Neural cell (in vitro differentiated cells): ENCODE results near the gene SERGEF. TPM values are rescaled to one million over a fixed set of nuclear protein-coding genes. Genes with fewer than 3 reads are reported as not detected.

Source experiments
- H2AFZ ChIP-seq: fragments of 200-600, 300-800 bp; sonication (generic), shearing (Covaris generic); 2 replicates; pipeline ENCODE4 v1.6.0; 2014; ENCODE audit warnings: low read depth, mild to moderate bottlenecking, antibody characterized with exemption, low read length, moderate library complexity
- H3F3A ChIP-seq: fragments of 200-600 bp; shearing (Covaris generic); 2 replicates; pipeline ENCODE4 v1.6.1; 2016; ENCODE audit warnings: mild to moderate bottlenecking, moderate library complexity, mixed read lengths, antibody characterized with exemption, low read length; ENCODE audit not compliant: insufficient read depth, poor library complexity, severe bottlenecking
- H3K27ac ChIP-seq: fragments of 200-600, 300-800 bp; sonication (generic), shearing (Covaris generic); 2 replicates; pipeline ENCODE4 v1.5.1; 2014; ENCODE audit warnings: mild to moderate bottlenecking, low read length, moderate library complexity
- H3K27me3 ChIP-seq: fragments of 300-800, 200-600 bp; sonication (generic), shearing (Covaris generic); 2 replicates; pipeline ENCODE4 v1.6.0; 2014; ENCODE audit warnings: mild to moderate bottlenecking, low read depth, low read length, moderate library complexity; ENCODE audit not compliant: insufficient read depth
- H3K36me3 ChIP-seq: fragments of 300-800, 200-600 bp; sonication (generic), shearing (Covaris generic); 2 replicates; pipeline ENCODE4 v1.5.1; 2014; ENCODE audit warnings: mild to moderate bottlenecking, antibody characterized with exemption, low read length, moderate library complexity; ENCODE audit not compliant: insufficient read depth
- H3K4me2 ChIP-seq: fragments of 300-800, 200-600 bp; sonication (generic), shearing (Covaris generic); 2 replicates; pipeline ENCODE4 v1.6.0; 2014; ENCODE audit warnings: mild to moderate bottlenecking, low read length
- H3K4me3 ChIP-seq: fragments of 300-800, 200-600 bp; sonication (generic), shearing (Covaris generic); 2 replicates; pipeline ENCODE4 v1.5.1; 2014; ENCODE audit warnings: mild to moderate bottlenecking, low read length, moderate library complexity
- H3K79me2 ChIP-seq: fragments of 200-600 bp; shearing (Covaris generic); replicated peaks from 2 replicates; pipeline ENCODE4 v1.6.0; 2014; ENCODE audit warnings: mild to moderate bottlenecking, low read length, moderate library complexity; ENCODE audit not compliant: insufficient read depth
- H3K9ac ChIP-seq: fragments of 300-800, 200-600 bp; sonication (generic), shearing (Covaris generic); 2 replicates; pipeline ENCODE4 v1.6.1; 2016; ENCODE audit warnings: mild to moderate bottlenecking, low read length, mixed read lengths
- H3K9me2 ChIP-seq: fragments of 200-600 bp; shearing (Covaris generic); 2 replicates; pipeline ENCODE4 v1.6.1; 2016; ENCODE audit warnings: mild to moderate bottlenecking, low read length, mixed read lengths; ENCODE audit not compliant: insufficient read depth
- H3K9me3 ChIP-seq: fragments of 200-600, 300-800 bp; sonication (generic), shearing (Covaris generic); 2 replicates; pipeline ENCODE4 v1.6.1; 2016; ENCODE audit warnings: mild to moderate bottlenecking, mixed run types, low read length, moderate library complexity, mixed read lengths
- H4K20me1 ChIP-seq: fragments of 200-600 bp; shearing (Covaris generic); 2 replicates; pipeline ENCODE4 v1.6.1; 2016; ENCODE audit warnings: mild to moderate bottlenecking, mixed run types; ENCODE audit not compliant: insufficient read depth
- CTCF ChIP-seq: fragments of 450-650 bp; IDR thresholded peaks from 2 replicates; pipeline ENCODE4 v1.5.1; 2014; ENCODE audit warnings: antibody characterized with exemption, mild to moderate bottlenecking, moderate library complexity; ENCODE audit not compliant: poor library complexity, severe bottlenecking
- EP300 ChIP-seq: fragments of 450-650 bp; conservative IDR thresholded peaks from 2 replicates; pipeline ENCODE4 v1.6.1; 2014; ENCODE audit warnings: antibody characterized with exemption, mild to moderate bottlenecking, moderate library complexity; ENCODE audit not compliant: poor library complexity, severe bottlenecking
- EZH2 ChIP-seq: fragments of 200-600, 300-800 bp; shearing (Covaris generic), sonication (generic); IDR thresholded peaks from 2 replicates; pipeline ENCODE4 v1.6.1; 2014; ENCODE audit warnings: antibody characterized with exemption, low read length, borderline replicate concordance, mild to moderate bottlenecking; ENCODE audit not compliant: insufficient read depth, poor library complexity, severe bottlenecking
- MXI1 ChIP-seq: fragments of 450-650 bp; conservative IDR thresholded peaks from 2 replicates; pipeline ENCODE4 v1.6.1; 2014; ENCODE audit warnings: antibody characterized with exemption, mild to moderate bottlenecking; ENCODE audit not compliant: poor library complexity, severe bottlenecking
- POLR2AphosphoS5 ChIP-seq: IDR thresholded peaks from 2 replicates; pipeline ENCODE4 v1.6.1; 2012
- RAD21 ChIP-seq: fragments of 450-650 bp; conservative IDR thresholded peaks from 2 replicates; pipeline ENCODE4 v1.6.1; 2014; ENCODE audit warnings: antibody characterized with exemption, mild to moderate bottlenecking, moderate library complexity
- REST ChIP-seq: IDR thresholded peaks from 2 replicates; pipeline ENCODE4 v1.6.1; 2012; ENCODE audit warnings: borderline replicate concordance
- SMC3 ChIP-seq: fragments of 450-650 bp; conservative IDR thresholded peaks from 2 replicates; pipeline ENCODE4 v1.6.1; 2014; ENCODE audit warnings: antibody characterized with exemption, mild to moderate bottlenecking, moderate library complexity; ENCODE audit not compliant: poor library complexity
- TAF1 ChIP-seq: IDR thresholded peaks from 2 replicates; pipeline ENCODE4 v1.6.1; 2012; ENCODE audit warnings: low read depth
- polyA plus RNA-seq: library from polyadenylated mRNA; depleted of rRNA; stranded (reverse); fragments of >200 nt; gene quantifications from 2 replicates; pipeline ENCODE4 v1.2.3, GENCODE V29; 2014

SERGEF gene
- polyA plus RNA-seq, 1 donor from 2014 or later: 49.6 TPM

DNA sequence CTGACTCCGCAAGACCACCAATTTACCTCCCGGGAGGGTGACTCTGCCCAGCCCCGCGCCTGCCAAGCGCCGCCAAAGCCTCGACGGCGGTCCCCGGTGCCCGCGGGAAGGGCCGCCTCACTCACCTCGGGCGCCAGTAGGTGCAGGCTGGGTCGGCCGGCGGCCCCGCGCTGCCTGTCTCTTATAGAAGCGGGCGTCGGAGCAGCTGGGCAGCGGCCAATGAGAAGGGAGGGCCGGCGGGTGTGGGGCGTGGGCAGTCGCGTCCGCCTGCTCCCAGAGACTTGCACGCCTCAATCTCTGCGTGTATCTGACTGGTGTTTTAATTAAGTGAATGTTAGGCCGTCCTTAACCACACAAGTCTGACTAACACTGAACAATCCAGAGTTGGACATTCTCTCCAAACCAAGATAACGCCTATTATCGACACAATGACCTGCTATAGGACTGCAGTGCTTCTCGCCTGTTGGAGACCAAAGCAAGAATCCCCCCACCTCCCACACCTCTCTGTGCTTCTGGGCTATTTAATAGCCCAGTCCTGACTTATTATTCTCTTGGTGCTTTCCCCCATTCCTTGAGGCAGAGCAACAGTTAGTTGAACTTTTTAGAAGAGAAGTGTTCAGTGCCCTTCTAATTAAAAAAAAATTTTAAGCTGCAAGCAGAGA, 33.4 kb upstream of the SERGEF start, which contains the start of gene TPH1:
Gene TPH1, minus strand, starts transcription at position 154 of the 662 bp plus-strand sequence. CDS start 5,507 bp downstream, outside the sequence.
- H2AFZ ChIP-seq: no peak within 1 kb of the TSS
- TF ChIP-seq EZH2: no peak
- TF ChIP-seq POLR2AphosphoS5: no peak
- no peak for TF ChIP-seq TAF1
- no peak for TF ChIP-seq CTCF
- no peak for TF ChIP-seq REST
- no peak for TF ChIP-seq MXI1
- no peak for TF ChIP-seq EP300
- no peak for TF ChIP-seq RAD21
- TF ChIP-seq SMC3: no peak
- no peak within 1 kb of the TSS for H3K27ac ChIP-seq
- no peaks in the 10 kb centered on the region for H3K9me3 ChIP-seq
- H3K27me3 ChIP-seq: peaks cover 24% of the 10 kb centered on the region
- no peak within 1 kb of the TSS for H3K9ac ChIP-seq
- H3K36me3 ChIP-seq: no peaks in the 10 kb centered on the region
- no peak within 1 kb of the TSS for H3K4me3 ChIP-seq
- no peaks in the 10 kb centered on the region for H3F3A ChIP-seq
- H3K9me2 ChIP-seq: no peaks in the 10 kb centered on the region
- H4K20me1 ChIP-seq: no peaks in the 10 kb centered on the region
- no peaks in the 10 kb centered on the region for H3K79me2 ChIP-seq
- H3K4me2 ChIP-seq: no peak within 1 kb of the TSS

GRCh38 chr11:18036456-18036855, 23.6 kb upstream of the SERGEF start:
- Histone ChIP-seq H3K9me2 (no peaks in the 10 kb centered on the region), H3K79me2 (no peaks in the 10 kb centered on the region), H3K4me3 (no peak overlapping the region), H3K27ac (no peak overlapping the region), H3K9ac (no peak overlapping the region), H3K4me2 (no peak overlapping the region), H4K20me1 (no peaks in the 10 kb centered on the region), H3F3A (no peaks in the 10 kb centered on the region), H3K36me3 (no peaks in the 10 kb centered on the region), H2AFZ (no peak overlapping the region), H3K27me3 (no peaks in the 10 kb centered on the region), H3K9me3 (no peaks in the 10 kb centered on the region)
- no peak for TF ChIP-seq EP300
- TF ChIP-seq MXI1: no peak
- TF ChIP-seq CTCF: no peak
- no peak for TF ChIP-seq TAF1
- TF ChIP-seq SMC3: no peak
- TF ChIP-seq EZH2: no peak
- TF ChIP-seq REST: no peak
- no peak for TF ChIP-seq RAD21
- TF ChIP-seq POLR2AphosphoS5: no peak
